HCT116 (cell line): Measurements from ENCODE around the gene ANTXR2.

Source experiments
- CEBPB ChIP-seq: IDR thresholded peaks from 2 replicates; pipeline ENCODE4 v1.6.1; 2012; ENCODE audit warnings: low read depth
- ELF1 ChIP-seq: IDR thresholded peaks from 2 replicates; pipeline ENCODE4 v1.6.1; 2012; ENCODE audit warnings: low read depth, borderline replicate concordance
- EZH2 ChIP-seq: fragments of 200-600 bp; sonication (generic); IDR thresholded peaks from 2 replicates; pipeline ENCODE4 v1.6.1; 2017; ENCODE audit warnings: antibody characterized with exemption, mixed run types
- EZH2phosphoT487 ChIP-seq: fragments of 200-600 bp; IDR thresholded peaks from 2 replicates; pipeline ENCODE4 v1.6.1; 2018; ENCODE audit warnings: antibody characterized with exemption, borderline replicate concordance
- POLR2A ChIP-seq: IDR thresholded peaks from 2 replicates; pipeline ENCODE4 v1.7.0; 2011; ENCODE audit warnings: borderline replicate concordance; ENCODE audit not compliant: insufficient read depth, insufficient read length; ENCODE audit errors: extremely low read depth
- POLR2AphosphoS5 ChIP-seq: IDR thresholded peaks from 2 replicates; pipeline ENCODE4 v1.6.1; 2011; ENCODE audit warnings: mild to moderate bottlenecking, low read depth, low read length, moderate library complexity
- RAD21 ChIP-seq: IDR thresholded peaks from 2 replicates; pipeline ENCODE4 v1.6.1; 2012; ENCODE audit warnings: low read depth, mild to moderate bottlenecking
- SP1 ChIP-seq: IDR thresholded peaks from 2 replicates; pipeline ENCODE4 v1.6.1; 2012; ENCODE audit warnings: low read depth
- TCF7L2 ChIP-seq: IDR thresholded peaks from 2 replicates; pipeline ENCODE4 v1.7.0; 2011; ENCODE audit warnings: borderline replicate concordance, inconsistent platforms; ENCODE audit not compliant: insufficient read depth, insufficient read length; ENCODE audit errors: extremely low read depth
- TF ChIP-seq, protein P1 (sequence below), 3 experiments: fragments of 200-600 bp in 1 of 3; sonication (generic) in 1 of 3; IDR thresholded peaks in 2 of 3; conservative IDR thresholded peaks in 1 of 3; 2 replicates each; pipeline ENCODE4 v1.5.1; 2012 to 2017; ENCODE audit warnings: low read depth in 2 of 3, low read length in 2 of 3, antibody characterized with exemption in 1 of 3, borderline replicate concordance in 1 of 3, control low read depth in 1 of 3, mild to moderate bottlenecking in 1 of 3, mixed read lengths in 1 of 3, mixed run types in 1 of 3, moderate library complexity in 1 of 3; ENCODE audit not compliant: insufficient read depth in 1 of 3
- TF ChIP-seq, protein P2 (sequence below): IDR thresholded peaks from 2 replicates; pipeline ENCODE4 v1.6.1; 2012

DNA sequence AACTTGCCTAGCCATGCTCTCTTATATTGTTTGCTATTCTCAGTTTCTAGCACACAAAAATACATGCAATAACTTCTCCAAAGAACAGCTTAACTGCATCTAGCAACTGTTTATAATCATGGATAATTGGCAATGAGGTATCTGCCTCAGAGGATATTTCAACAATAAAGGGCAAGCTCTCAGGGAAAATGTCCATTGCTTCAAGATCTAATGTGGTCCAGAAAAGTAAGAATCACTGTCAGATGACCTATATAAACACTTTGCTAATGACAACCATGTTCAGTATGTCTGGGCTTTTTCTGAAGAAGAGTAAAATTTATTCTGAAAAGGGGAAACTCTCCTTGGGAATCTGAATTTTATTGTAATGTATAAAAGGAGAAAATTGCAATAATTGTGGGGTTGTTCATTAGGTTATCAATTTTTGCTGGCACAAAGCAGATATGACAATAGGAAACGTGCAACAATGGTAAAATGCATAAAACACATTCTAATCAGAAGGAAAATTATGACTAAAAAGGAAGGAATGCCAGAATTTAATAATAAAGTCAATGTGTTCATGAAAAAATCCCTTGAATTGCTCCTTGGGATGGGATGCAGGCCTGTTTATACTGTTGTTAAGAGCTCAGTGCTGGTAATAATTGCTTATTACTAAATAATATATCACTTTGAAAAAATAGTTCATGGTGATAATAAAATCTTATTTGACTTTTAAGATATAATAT, 90.3 kb downstream of the ANTXR2 start:
- TF ChIP-seq POLR2A (no peak), RAD21 (no peak), TCF7L2 (no peak), EZH2 (no peak), SP1 (no peak), POLR2AphosphoS5 (no peak), EZH2phosphoT487 (no peak), CEBPB (no peak), ELF1 (no peak)
- TF ChIP-seq, protein P1, sequence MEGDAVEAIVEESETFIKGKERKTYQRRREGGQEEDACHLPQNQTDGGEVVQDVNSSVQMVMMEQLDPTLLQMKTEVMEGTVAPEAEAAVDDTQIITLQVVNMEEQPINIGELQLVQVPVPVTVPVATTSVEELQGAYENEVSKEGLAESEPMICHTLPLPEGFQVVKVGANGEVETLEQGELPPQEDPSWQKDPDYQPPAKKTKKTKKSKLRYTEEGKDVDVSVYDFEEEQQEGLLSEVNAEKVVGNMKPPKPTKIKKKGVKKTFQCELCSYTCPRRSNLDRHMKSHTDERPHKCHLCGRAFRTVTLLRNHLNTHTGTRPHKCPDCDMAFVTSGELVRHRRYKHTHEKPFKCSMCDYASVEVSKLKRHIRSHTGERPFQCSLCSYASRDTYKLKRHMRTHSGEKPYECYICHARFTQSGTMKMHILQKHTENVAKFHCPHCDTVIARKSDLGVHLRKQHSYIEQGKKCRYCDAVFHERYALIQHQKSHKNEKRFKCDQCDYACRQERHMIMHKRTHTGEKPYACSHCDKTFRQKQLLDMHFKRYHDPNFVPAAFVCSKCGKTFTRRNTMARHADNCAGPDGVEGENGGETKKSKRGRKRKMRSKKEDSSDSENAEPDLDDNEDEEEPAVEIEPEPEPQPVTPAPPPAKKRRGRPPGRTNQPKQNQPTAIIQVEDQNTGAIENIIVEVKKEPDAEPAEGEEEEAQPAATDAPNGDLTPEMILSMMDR (IDR thresholded peaks at IDR 0.05 in 2 of 3, conservative IDR thresholded peaks at IDR 0.05 in 1 of 3; ENCODE audit: borderline replicate concordance in 1 of 3, insufficient read depth in 1 of 3, low read depth in 2 of 3, low read length in 2 of 3) = no peak
- TF ChIP-seq, protein P2, sequence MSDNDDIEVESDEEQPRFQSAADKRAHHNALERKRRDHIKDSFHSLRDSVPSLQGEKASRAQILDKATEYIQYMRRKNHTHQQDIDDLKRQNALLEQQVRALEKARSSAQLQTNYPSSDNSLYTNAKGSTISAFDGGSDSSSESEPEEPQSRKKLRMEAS = no peak
